HL-60 (cell line): ENCODE results near the gene KCNH1.

Experiments used
- CTCF ChIP-seq: IDR thresholded peaks from one replicate; pipeline ENCODE4 v1.5.1; 2011; ENCODE audit warnings: low read length, control low read depth, inconsistent platforms; ENCODE audit not compliant: insufficient read depth
- REST ChIP-seq: IDR thresholded peaks from 2 replicates; pipeline ENCODE4 v1.6.1; 2012; ENCODE audit warnings: low read depth; ENCODE audit not compliant: insufficient replicate concordance

GRCh38 chr1:210695026-210695425 is 438.9 kb downstream of the KCNH1 start:
- no peak for TF ChIP-seq CTCF
- TF ChIP-seq REST, result no peak
